Activated T-cell treated with anti-CD3 and anti-CD28 coated beads, Interleukin-2, amount 50 U/mL, for 24 hours (primary cell): Measurements from ENCODE around the gene TRIM22.
"Not testable (repeated sequence)": the region's sequence is repeated elsewhere in the genome, so short reads cannot be mapped to it uniquely, and the experiment has no call there.

ENCODE experiments used
- DNase-seq: peaks from one replicate; pipeline ENCODE4 v3.0.0-alpha.2; 2020
- H3K27ac Mint-ChIP-seq: 2 replicates; pipeline ENCODE4 v1.8.0; 2020; ENCODE audit warnings: mild to moderate bottlenecking, mixed read lengths
- H3K27me3 Mint-ChIP-seq: 2 replicates; pipeline ENCODE4 v1.8.0; 2020; ENCODE audit warnings: mixed read lengths
- H3K36me3 Mint-ChIP-seq: 2 replicates; pipeline ENCODE4 v1.8.0; 2020; ENCODE audit warnings: low read depth, mixed read lengths
- H3K4me1 Mint-ChIP-seq: 2 replicates; pipeline ENCODE4 v1.8.0; 2020; ENCODE audit warnings: low read depth, mixed read lengths
- H3K4me3 Mint-ChIP-seq: 2 replicates; pipeline ENCODE4 v1.8.0; 2020; ENCODE audit warnings: mild to moderate bottlenecking, moderate library complexity, mixed read lengths
- H3K9me3 Mint-ChIP-seq: 2 replicates; pipeline ENCODE4 v1.8.0; 2020; ENCODE audit warnings: mixed read lengths

Gene TRIM22

GRCh38 chr11:5701055-5701577, 11.5 kb downstream of the TRIM22 start:
- Mint-ChIP-seq H3K4me3 (no peak overlapping the region), H3K27ac (peak overlapping the region; percentile 69), H3K9me3 (no peaks in the 10 kb centered on the region), H3K4me1 (peaks cover 75% of the 10 kb centered on the region), H3K36me3 (peaks cover 80% of the 10 kb centered on the region), H3K27me3 (no peaks in the 10 kb centered on the region)
- DNase-seq, result no peak

- no peaks in the 10 kb centered on the region for H3K27me3 Mint-ChIP-seq
- peaks cover 49% of the 10 kb centered on the region for H3K4me1 Mint-ChIP-seq
- H3K36me3 Mint-ChIP-seq, result peaks cover 76% of the 10 kb centered on the region
- H3K4me3 Mint-ChIP-seq, result no peak overlapping the region
- H3K27ac Mint-ChIP-seq, result peak overlapping the region; percentile 55
- H3K9me3 Mint-ChIP-seq, result no peaks in the 10 kb centered on the region
- no peak for DNase-seq
Measured at GRCh38 chr11:5703741-5704536, 14.3 kb downstream of the TRIM22 start.

GRCh38 chr11:5705688-5706087, 16.1 kb downstream of the TRIM22 start:
- H3K4me1 Mint-ChIP-seq, result peaks cover 38% of the 10 kb centered on the region
- peaks cover 78% of the 10 kb centered on the region for H3K36me3 Mint-ChIP-seq
- no peaks in the 10 kb centered on the region for H3K27me3 Mint-ChIP-seq
- no peaks in the 10 kb centered on the region for H3K9me3 Mint-ChIP-seq
- peak overlapping the region; percentile 27 for H3K27ac Mint-ChIP-seq
- no peak overlapping the region for H3K4me3 Mint-ChIP-seq
- DNase-seq, result no peak

- Mint-ChIP-seq H3K9me3 (no peaks in the 10 kb centered on the region), H3K27me3 (no peaks in the 10 kb centered on the region), H3K4me1 (peaks cover 4% of the 10 kb centered on the region), H3K36me3 (peaks cover 43% of the 10 kb centered on the region), H3K27ac (no peak overlapping the region), H3K4me3 (no peak overlapping the region)
- DNase-seq, result no peak
Measured at GRCh38 chr11:5712507-5712906, 22.9 kb downstream of the TRIM22 start.

GRCh38 chr11:5713695-5714094, 24.1 kb downstream of the TRIM22 start:
- Mint-ChIP-seq H3K4me3 (no peak overlapping the region), H3K9me3 (no peaks in the 10 kb centered on the region), H3K27me3 (no peaks in the 10 kb centered on the region), H3K4me1 (peaks cover 4% of the 10 kb centered on the region), H3K27ac (no peak overlapping the region), H3K36me3 (peaks cover 34% of the 10 kb centered on the region)
- no peak for DNase-seq

GRCh38 chr11:5716518-5716917, 26.9 kb downstream of the TRIM22 start:
- not testable (repeated sequence) for H3K4me1 Mint-ChIP-seq, DNase-seq, H3K27ac Mint-ChIP-seq, H3K9me3 Mint-ChIP-seq, H3K27me3 Mint-ChIP-seq, H3K4me3 Mint-ChIP-seq
- peaks cover 24% of the 10 kb centered on the region for H3K36me3 Mint-ChIP-seq

GRCh38 chr11:5719703-5720495, 30.3 kb downstream of the TRIM22 start:
- no peak overlapping the region for H3K27ac Mint-ChIP-seq
- no peak overlapping the region for H3K4me3 Mint-ChIP-seq
- no peaks in the 10 kb centered on the region for H3K27me3 Mint-ChIP-seq
- no peaks in the 10 kb centered on the region for H3K4me1 Mint-ChIP-seq
- DNase-seq, result no peak
- H3K9me3 Mint-ChIP-seq, result no peaks in the 10 kb centered on the region
- peaks cover 13% of the 10 kb centered on the region for H3K36me3 Mint-ChIP-seq

- Mint-ChIP-seq H3K27me3 (no peaks in the 10 kb centered on the region), H3K4me1 (no peaks in the 10 kb centered on the region), H3K27ac (no peak overlapping the region), H3K4me3 (no peak overlapping the region), H3K36me3 (peaks cover 10% of the 10 kb centered on the region), H3K9me3 (no peaks in the 10 kb centered on the region)
- DNase-seq, result no peak
Measured at GRCh38 chr11:5722622-5723021, 33.0 kb downstream of the TRIM22 start.

GRCh38 chr11:5726351-5726750, 36.8 kb downstream of the TRIM22 start:
- DNase-seq, result no peak
- Mint-ChIP-seq H3K9me3 (no peaks in the 10 kb centered on the region), H3K27me3 (no peaks in the 10 kb centered on the region), H3K36me3 (peaks cover 2% of the 10 kb centered on the region), H3K27ac (no peak overlapping the region), H3K4me3 (no peak overlapping the region), H3K4me1 (no peaks in the 10 kb centered on the region)

- Mint-ChIP-seq H3K27me3 (no peaks in the 10 kb centered on the region), H3K4me3 (no peak overlapping the region), H3K27ac (no peak overlapping the region), H3K36me3 (peaks cover 2% of the 10 kb centered on the region), H3K9me3 (no peaks in the 10 kb centered on the region), H3K4me1 (no peaks in the 10 kb centered on the region)
- DNase-seq, result no peak
Measured at GRCh38 chr11:5727691-5728090, 38.1 kb downstream of the TRIM22 start.

- H3K27me3 Mint-ChIP-seq, result no peaks in the 10 kb centered on the region
- peaks cover 4% of the 10 kb centered on the region for H3K36me3 Mint-ChIP-seq
- H3K27ac Mint-ChIP-seq, result no peak within 1 kb of the TSS
- no peaks in the 10 kb centered on the region for H3K4me1 Mint-ChIP-seq
- no peak within 1 kb of the TSS for H3K4me3 Mint-ChIP-seq
- DNase-seq, result no peak
- peaks cover 13% of the 10 kb centered on the region for H3K9me3 Mint-ChIP-seq
Measured at GRCh38 chr11:5736396-5736795, 46.8 kb downstream of the TRIM22 start, which contains the start of gene OR56B1. Gene OR56B1 (plus strand): TSS chr11:5736448. CDS start chr11:5736517, 69 bp downstream.

- Mint-ChIP-seq H3K4me3 (no peak overlapping the region), H3K4me1 (no peaks in the 10 kb centered on the region), H3K27me3 (no peaks in the 10 kb centered on the region), H3K27ac (no peak overlapping the region), H3K36me3 (peaks cover 4% of the 10 kb centered on the region), H3K9me3 (peaks cover 20% of the 10 kb centered on the region)
- no peak for DNase-seq
Measured at GRCh38 chr11:5737091-5737490, 47.5 kb downstream of the TRIM22 start.

GRCh38 chr11:5737670-5738392, 48.2 kb downstream of the TRIM22 start:
- Mint-ChIP-seq H3K27me3 (no peaks in the 10 kb centered on the region), H3K9me3 (peaks cover 22% of the 10 kb centered on the region), H3K36me3 (peaks cover 4% of the 10 kb centered on the region), H3K27ac (no peak overlapping the region), H3K4me1 (no peaks in the 10 kb centered on the region), H3K4me3 (no peak overlapping the region)
- no peak for DNase-seq

- Mint-ChIP-seq H3K27me3 (no peaks in the 10 kb centered on the region), H3K4me1 (no peaks in the 10 kb centered on the region), H3K9me3 (peaks cover 27% of the 10 kb centered on the region), H3K36me3 (peaks cover 4% of the 10 kb centered on the region), H3K4me3 (no peak overlapping the region), H3K27ac (no peak overlapping the region)
- no peak for DNase-seq
Measured at GRCh38 chr11:5738431-5738830, 48.8 kb downstream of the TRIM22 start.
